B cell (primary cell): ENCODE data around the gene LRTM2. TPM values are rescaled to one million over a fixed set of nuclear protein-coding genes. Genes with fewer than 3 reads are reported as not detected.
A peak's percentile ranks its signal among the peaks of the same experiment; 100 is the strongest.

Experiments used
- ATAC-seq: fragments of 200-7000 bp; cut with Tn5 transposase; one replicate; pipeline ENCODE4 v1.10.0; 2021; ENCODE audit warnings: low read depth, mild to moderate bottlenecking, moderate number of reproducible peaks, moderate library complexity
- CTCF ChIA-PET: fragments of 350-600 bp; sonication (Branson Sonifier 250); formaldehyde crosslinking; loops from one replicate; lab custom pipeline; 2021; ENCODE audit warnings: antibody characterized with exemption, inconsistent platforms; lab: Charles Lee
- POLR2A ChIA-PET: fragments of 350-600 bp; sonication (Branson Sonifier 250); formaldehyde crosslinking; loops from one replicate; lab custom pipeline; 2021; ENCODE audit warnings: antibody characterized with exemption; lab: Charles Lee
- DNase-seq: peaks from one replicate; pipeline ENCODE4 v3.0.0; 2013
- H2AFZ ChIP-seq: 2 replicates; pipeline ENCODE4 v1.6.1; 2012; ENCODE audit warnings: mild to moderate bottlenecking, low read depth, low read length; ENCODE audit not compliant: insufficient read depth, poor library complexity, severe bottlenecking
- H3K27ac ChIP-seq, 2 donors: 1 replicate in 1 of 2; 2 replicates in 1 of 2; pipeline ENCODE4 v1.5.1; 2012 to 2013; ENCODE audit warnings: low read length in 2 of 2, mild to moderate bottlenecking in 2 of 2, moderate library complexity in 1 of 2
- H3K27me3 ChIP-seq, 4 experiments: fragments of 200-600 bp in 1 of 4; sonication (generic) in 1 of 4; replicated peaks in 1 of 4; 1 replicate in 2 of 4; 2 replicates in 2 of 4; pipeline versions ENCODE4 v1.6.1 to v1.7.0; 2013 to 2016; ENCODE audit warnings: low read length in 3 of 4, mild to moderate bottlenecking in 2 of 4, mixed read lengths in 1 of 4, moderate library complexity in 1 of 4; ENCODE audit not compliant: insufficient read depth in 4 of 4, control insufficient read depth in 3 of 4; ENCODE audit errors: control extremely low read depth in 1 of 4
- H3K36me3 ChIP-seq, 2 experiments: replicated peaks in 1 of 2; 1 replicate in 1 of 2; 2 replicates in 1 of 2; pipeline versions ENCODE4 v1.6.1 to v1.7.1; 2013; ENCODE audit warnings: low read length in 1 of 2; ENCODE audit not compliant: insufficient read depth in 2 of 2, control insufficient read depth in 1 of 2; ENCODE audit errors: control extremely low read depth in 1 of 2, extremely low read depth in 1 of 2
- H3K4me1 ChIP-seq, 2 donors: fragments of 200-600 bp in 1 of 2; sonication (generic) in 1 of 2; 1 replicate in 1 of 2; 2 replicates in 1 of 2; pipeline versions ENCODE4 v1.5.1 to v1.6.1; 2013 to 2017; ENCODE audit warnings: low read length in 2 of 2; ENCODE audit not compliant: control insufficient read depth in 2 of 2, insufficient read depth in 2 of 2
- H3K4me2 ChIP-seq: replicated peaks from 2 replicates; pipeline ENCODE3; 2012; ENCODE audit warnings: mild to moderate bottlenecking, low read depth, low read length; ENCODE audit not compliant: poor library complexity, severe bottlenecking
- H3K4me3 ChIP-seq, 5 experiments: fragments of 200-600 bp in 1 of 5; sonication (generic) in 1 of 5; 1 replicate in 3 of 5; 2 replicates in 2 of 5; pipeline versions ENCODE4 v1.5.1 to v1.7.0; 2011 to 2016; ENCODE audit warnings: low read length in 4 of 5, mild to moderate bottlenecking in 4 of 5, low read depth in 2 of 5, control low read depth in 1 of 5, moderate library complexity in 1 of 5; ENCODE audit not compliant: insufficient read depth in 1 of 5; ENCODE audit errors: control extremely low read depth in 1 of 5, extremely low read depth in 1 of 5
- H3K79me2 ChIP-seq: fragments of 200-600 bp; sonication (generic); one replicate; pipeline ENCODE4 v1.6.0; 2016; ENCODE audit warnings: low read length; ENCODE audit not compliant: control insufficient read depth, insufficient read depth
- H3K9ac ChIP-seq: fragments of 200-600 bp; sonication (generic); 2 replicates; pipeline ENCODE4 v1.6.1; 2017; ENCODE audit warnings: mild to moderate bottlenecking, low read length, moderate library complexity
- H3K9me3 ChIP-seq, 3 donors: one replicate each; pipeline versions ENCODE4 v1.6.1 to v1.7.1; 2013; ENCODE audit warnings: low read length in 2 of 3; ENCODE audit not compliant: control insufficient read depth in 2 of 3, insufficient read depth in 1 of 3; ENCODE audit errors: control extremely low read depth in 1 of 3
- H4K20me1 ChIP-seq: 2 replicates; pipeline ENCODE4 v1.6.0; 2012; ENCODE audit warnings: mild to moderate bottlenecking, low read length; ENCODE audit not compliant: insufficient read depth, control insufficient read depth, poor library complexity, severe bottlenecking
- H3K27ac Mint-ChIP-seq: one replicate; pipeline ENCODE4 v1.8.0; 2021; ENCODE audit warnings: mixed read lengths
- H3K27me3 Mint-ChIP-seq: one replicate; pipeline ENCODE4 v1.8.0; 2021; ENCODE audit warnings: mixed read lengths
- H3K4me1 Mint-ChIP-seq: one replicate; pipeline ENCODE4 v1.8.0; 2021; ENCODE audit warnings: mixed read lengths
- H3K4me3 Mint-ChIP-seq: one replicate; pipeline ENCODE4 v1.8.0; 2021; ENCODE audit warnings: mixed read lengths
- H3K9me3 Mint-ChIP-seq: one replicate; pipeline ENCODE4 v1.8.0; 2022; ENCODE audit warnings: mixed read lengths; ENCODE audit not compliant: insufficient read depth
- EZH2 ChIP-seq: IDR thresholded peaks from 2 replicates; pipeline ENCODE4 v1.6.1; 2012; ENCODE audit warnings: borderline replicate concordance, low read depth, mild to moderate bottlenecking, moderate library complexity, low read length; ENCODE audit not compliant: insufficient read depth, poor library complexity, severe bottlenecking
- WGBS: methylation state at CpG from one replicate; pipeline ENCODE4 v1.1.5; 2013; ENCODE audit warnings: missing lambda C conversion rate; ENCODE audit not compliant: insufficient coverage; 5-methylcytosine and 5-hydroxymethylcytosine counted together
- intact Hi-C: fragments of 100-400 bp; cut with micrococcal nuclease; formaldehyde crosslinking; loops from one replicate; pipeline ENCODE4 v1.10.0; 2022
- polyA plus RNA-seq: library from polyadenylated mRNA; depleted of rRNA; stranded (reverse); fragments of >200 nt; gene quantifications from 2 replicates; pipeline ENCODE4 v1.2.3, GENCODE V29; 2012
- total RNA-seq, 2 donors: library from RNA; stranded (reverse); fragments of 120-200 nt in 1 of 2; gene quantifications; 1 replicate in 1 of 2; 2 replicates in 1 of 2; pipeline versions ENCODE4 v1.2.3 to v1.2.4, GENCODE V29; 2013 to 2022
- TF ChIP-seq, protein P1 (sequence below): fragments of 200-600 bp; IDR thresholded peaks from one replicate; pipeline ENCODE4 v1.8.0; 2022; ENCODE audit warnings: antibody characterized with exemption, mild to moderate bottlenecking

The LRTM2 gene
- total and polyA plus RNA-seq, 2 donors (not counting 1 experiment from before 2014, with no cell fraction given), result not detected

DNA sequence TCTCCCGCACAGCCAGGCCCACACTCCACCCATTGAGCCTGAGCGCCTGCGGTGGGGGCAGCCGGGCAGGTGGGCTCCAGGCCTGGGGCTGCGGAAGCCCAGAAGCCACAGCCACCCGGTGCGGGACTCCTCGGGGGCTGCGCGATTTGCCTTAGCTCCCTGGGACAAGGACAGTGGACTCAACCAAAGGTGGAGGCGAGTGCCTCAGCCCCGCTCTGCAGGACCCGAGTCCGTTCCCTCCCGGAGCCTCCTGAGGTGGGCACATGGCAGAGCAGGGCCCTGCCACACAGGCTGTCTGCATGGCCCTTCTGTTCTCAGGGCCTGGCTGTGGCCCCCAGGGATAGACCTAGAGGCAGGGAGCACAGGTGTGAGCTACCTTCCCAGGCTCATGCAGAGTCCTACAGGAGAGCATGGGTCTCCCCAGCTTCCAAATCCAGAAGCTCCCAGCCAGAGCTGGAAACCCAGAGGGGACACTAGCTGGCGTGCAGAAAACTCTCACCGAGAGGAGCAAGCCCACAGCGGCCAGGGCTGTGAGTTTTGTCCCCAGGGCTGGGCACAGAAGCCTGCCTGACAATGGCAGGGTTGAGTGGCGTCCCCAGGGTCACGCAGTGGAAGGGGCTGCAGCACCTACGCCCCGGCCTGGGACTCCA is 22.2 kb upstream of the LRTM2 start:
- Histone ChIP-seq H3K9ac (no peak overlapping the region), H4K20me1 (no peaks in the 10 kb centered on the region), H3K9me3 (no peaks in the 10 kb centered on the region), H3K36me3 (no peaks in the 10 kb centered on the region), H3K79me2 (no peaks in the 10 kb centered on the region), H3K4me3 (no peak overlapping the region), H3K27me3 (no peaks in the 10 kb centered on the region), H3K4me2 (peak overlapping the region; percentile 94), H3K4me1 (peaks cover 9 to 32% of the 10 kb centered on the region in 2 donors), H2AFZ (peak overlapping the region; percentile 88), H3K27ac (peak overlapping the region; percentile 18 to 67)
- Mint-ChIP-seq H3K9me3 (no peaks in the 10 kb centered on the region), H3K27me3 (no peaks in the 10 kb centered on the region), H3K4me3 (peak overlapping the region; percentile 84), H3K4me1 (peaks cover 30% of the 10 kb centered on the region), H3K27ac (no peak overlapping the region)
- intact Hi-C loops, result no loop called here
- peak; percentile 30 for DNase-seq
- WGBS, result 92% methylated on average over 22 of the region's 22 CpGs
- ChIA-PET CTCF (interaction anchor here (0.9 to 11.3 kb wide), 7 partner anchors 9 to 216 kb away, joined by 3 to 327 read pairs (median 4); no protein-coding TSS in a partner anchor), POLR2A (interaction anchor here (0.6 to 1.9 kb wide), 5 partner anchors 9 to 452 kb away, joined by 3 to 8 read pairs (median 3); no protein-coding TSS in a partner anchor)
- no peak for TF ChIP-seq EZH2
- TF ChIP-seq, protein P1, sequence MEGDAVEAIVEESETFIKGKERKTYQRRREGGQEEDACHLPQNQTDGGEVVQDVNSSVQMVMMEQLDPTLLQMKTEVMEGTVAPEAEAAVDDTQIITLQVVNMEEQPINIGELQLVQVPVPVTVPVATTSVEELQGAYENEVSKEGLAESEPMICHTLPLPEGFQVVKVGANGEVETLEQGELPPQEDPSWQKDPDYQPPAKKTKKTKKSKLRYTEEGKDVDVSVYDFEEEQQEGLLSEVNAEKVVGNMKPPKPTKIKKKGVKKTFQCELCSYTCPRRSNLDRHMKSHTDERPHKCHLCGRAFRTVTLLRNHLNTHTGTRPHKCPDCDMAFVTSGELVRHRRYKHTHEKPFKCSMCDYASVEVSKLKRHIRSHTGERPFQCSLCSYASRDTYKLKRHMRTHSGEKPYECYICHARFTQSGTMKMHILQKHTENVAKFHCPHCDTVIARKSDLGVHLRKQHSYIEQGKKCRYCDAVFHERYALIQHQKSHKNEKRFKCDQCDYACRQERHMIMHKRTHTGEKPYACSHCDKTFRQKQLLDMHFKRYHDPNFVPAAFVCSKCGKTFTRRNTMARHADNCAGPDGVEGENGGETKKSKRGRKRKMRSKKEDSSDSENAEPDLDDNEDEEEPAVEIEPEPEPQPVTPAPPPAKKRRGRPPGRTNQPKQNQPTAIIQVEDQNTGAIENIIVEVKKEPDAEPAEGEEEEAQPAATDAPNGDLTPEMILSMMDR, result no peak
- no peak for ATAC-seq

DNA sequence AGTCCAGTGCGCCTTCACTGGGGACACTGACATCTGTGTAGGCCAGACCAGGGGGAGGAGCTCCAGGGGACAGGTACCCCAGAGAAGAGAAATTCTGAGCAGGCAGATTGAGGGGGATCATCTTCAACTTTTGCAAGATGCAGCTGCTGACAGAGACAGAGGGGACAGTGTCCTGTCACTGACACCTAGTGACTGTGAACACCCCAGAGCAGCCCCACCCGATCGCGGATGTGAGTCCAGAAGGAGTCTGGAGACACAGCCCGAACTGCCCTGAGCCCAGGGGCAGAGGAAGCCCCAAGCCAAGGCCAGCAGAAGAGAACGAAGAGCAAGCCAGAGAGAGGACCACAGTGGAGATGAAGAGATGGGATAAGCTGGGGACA is 21.7 kb upstream of the LRTM2 start:
- ATAC-seq (no peak), DNase-seq (no peak)
- H3K4me1 Mint-ChIP-seq, result peaks cover 30% of the 10 kb centered on the region
- H3K4me3 ChIP-seq, result no peak overlapping the region
- H2AFZ ChIP-seq, result no peak overlapping the region
- no peak overlapping the region for H3K9ac ChIP-seq
- H3K4me3 Mint-ChIP-seq, result no peak overlapping the region
- H3K9me3 Mint-ChIP-seq, result no peaks in the 10 kb centered on the region
- ChIA-PET POLR2A (interaction anchor here (0.6 to 1.9 kb wide), 6 partner anchors 9 to 451 kb away, joined by 3 to 8 read pairs (median 3); no protein-coding TSS in a partner anchor), CTCF (interaction anchor here (1.0 to 11.3 kb wide), 5 partner anchors 9 to 164 kb away, joined by 3 to 327 read pairs (median 8); no protein-coding TSS in a partner anchor)
- no peak overlapping the region for H3K27ac Mint-ChIP-seq
- H3K27me3 Mint-ChIP-seq, result no peaks in the 10 kb centered on the region
- no peaks in the 10 kb centered on the region for H3K36me3 ChIP-seq
- TF ChIP-seq, protein P1, result no peak
- TF ChIP-seq EZH2, result no peak
- peaks cover 9 to 32% of the 10 kb centered on the region in 2 donors for H3K4me1 ChIP-seq
- no peaks in the 10 kb centered on the region for H3K79me2 ChIP-seq
- no peak overlapping the region for H3K27ac ChIP-seq
- H3K27me3 ChIP-seq, result no peaks in the 10 kb centered on the region
- intact Hi-C loops, result no loop called here
- WGBS, result 96% methylated on average over 6 of the region's 6 CpGs
- no peaks in the 10 kb centered on the region for H3K9me3 ChIP-seq
- no peak overlapping the region for H3K4me2 ChIP-seq
- no peaks in the 10 kb centered on the region for H4K20me1 ChIP-seq
